H1 (cell line): ENCODE measurements around the gene TRIM58. TPM values are rescaled to one million over a fixed set of nuclear protein-coding genes. Genes with fewer than 3 reads are reported as not detected.

Experiments used
- BCL11A ChIP-seq, 2 experiments: IDR thresholded peaks; one replicate each; pipeline ENCODE4 v1.6.1; 2011; ENCODE audit warnings: low read depth in 2 of 2, low read length in 2 of 2, mild to moderate bottlenecking in 2 of 2
- CBX8 ChIP-seq: fragments of 300-800, 300-1000 bp; sonication (generic); IDR thresholded peaks from 2 replicates; pipeline ENCODE4 v1.7.1; 2016; ENCODE audit warnings: low read depth, low read length, borderline replicate concordance
- GABPA ChIP-seq: IDR thresholded peaks from 2 replicates; pipeline ENCODE4 v1.6.1; 2011; ENCODE audit warnings: mild to moderate bottlenecking, low read length, moderate library complexity, borderline replicate concordance; ENCODE audit not compliant: insufficient read depth
- POU5F1 ChIP-seq: IDR thresholded peaks from 2 replicates; pipeline ENCODE4 v1.6.1; 2011; ENCODE audit warnings: low read depth, mild to moderate bottlenecking, low read length, moderate library complexity
- SIN3A ChIP-seq, 2 experiments: IDR thresholded peaks in 1 of 2; conservative IDR thresholded peaks in 1 of 2; 2 replicates each; pipeline ENCODE4 v1.6.1; 2011 to 2012; ENCODE audit warnings: low read length in 2 of 2, improper control_type of control experiment in 1 of 2, low read depth in 1 of 2, mild to moderate bottlenecking in 1 of 2
- polyA plus RNA-seq, 7 experiments: library from polyadenylated mRNA; depleted of rRNA in 3 of 7; stranded (reverse) in 5 of 7; unstranded in 2 of 7; fragments of >200 nt in 5 of 7; fragments of 200-250 nt in 2 of 7; gene quantifications; 1 replicate in 5 of 7; 2 replicates in 1 of 7; 4 replicates in 1 of 7; pipeline versions ENCODE4 v1.2.1 to v1.2.3, GENCODE V29; 2011 to 2013; ENCODE audit warnings: missing spikeins in 2 of 7, mixed read lengths in 2 of 7
- total RNA-seq: library from RNA; stranded (reverse); fragmentation: NEBNext Ultra II Directional; extraction: Animal tissue kit (Norgen Biotek cat#: 25700); gene quantifications from 2 replicates; pipeline ENCODE4 v1.2.1, GENCODE V29; 2021
- TF ChIP-seq, protein P1 (sequence below): fragments of 300-600 bp; sonication (generic); IDR thresholded peaks from 2 replicates; pipeline ENCODE4 v1.7.1; 2012; ENCODE audit warnings: low read length, moderate library complexity, mild to moderate bottlenecking, inconsistent platforms; ENCODE audit not compliant: insufficient replicate concordance

TRIM58 gene
- total and polyA plus RNA-seq, 2 of the 8 experiments (the other 6 are each of a cell fraction or from before 2014, with no cell fraction given): 2.8 TPM; not detected in 1

DNA sequence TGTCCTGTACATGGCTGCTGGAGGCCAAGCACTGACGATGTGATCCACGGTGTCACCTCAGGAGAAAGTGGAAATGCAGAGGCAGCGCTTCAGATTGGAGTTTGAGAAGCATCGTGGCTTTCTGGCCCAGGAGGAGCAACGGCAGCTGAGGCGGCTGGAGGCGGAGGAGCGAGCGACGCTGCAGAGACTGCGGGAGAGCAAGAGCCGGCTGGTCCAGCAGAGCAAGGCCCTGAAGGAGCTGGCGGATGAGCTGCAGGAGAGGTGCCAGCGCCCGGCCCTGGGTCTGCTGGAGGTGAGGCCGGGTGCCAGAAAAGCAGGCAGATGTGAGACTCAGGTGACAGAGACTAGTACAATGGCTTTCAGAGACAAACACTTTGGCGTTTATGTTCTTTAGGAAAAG, 7.7 kb downstream of the TRIM58 start (continued):
- TF ChIP-seq, protein P1, sequence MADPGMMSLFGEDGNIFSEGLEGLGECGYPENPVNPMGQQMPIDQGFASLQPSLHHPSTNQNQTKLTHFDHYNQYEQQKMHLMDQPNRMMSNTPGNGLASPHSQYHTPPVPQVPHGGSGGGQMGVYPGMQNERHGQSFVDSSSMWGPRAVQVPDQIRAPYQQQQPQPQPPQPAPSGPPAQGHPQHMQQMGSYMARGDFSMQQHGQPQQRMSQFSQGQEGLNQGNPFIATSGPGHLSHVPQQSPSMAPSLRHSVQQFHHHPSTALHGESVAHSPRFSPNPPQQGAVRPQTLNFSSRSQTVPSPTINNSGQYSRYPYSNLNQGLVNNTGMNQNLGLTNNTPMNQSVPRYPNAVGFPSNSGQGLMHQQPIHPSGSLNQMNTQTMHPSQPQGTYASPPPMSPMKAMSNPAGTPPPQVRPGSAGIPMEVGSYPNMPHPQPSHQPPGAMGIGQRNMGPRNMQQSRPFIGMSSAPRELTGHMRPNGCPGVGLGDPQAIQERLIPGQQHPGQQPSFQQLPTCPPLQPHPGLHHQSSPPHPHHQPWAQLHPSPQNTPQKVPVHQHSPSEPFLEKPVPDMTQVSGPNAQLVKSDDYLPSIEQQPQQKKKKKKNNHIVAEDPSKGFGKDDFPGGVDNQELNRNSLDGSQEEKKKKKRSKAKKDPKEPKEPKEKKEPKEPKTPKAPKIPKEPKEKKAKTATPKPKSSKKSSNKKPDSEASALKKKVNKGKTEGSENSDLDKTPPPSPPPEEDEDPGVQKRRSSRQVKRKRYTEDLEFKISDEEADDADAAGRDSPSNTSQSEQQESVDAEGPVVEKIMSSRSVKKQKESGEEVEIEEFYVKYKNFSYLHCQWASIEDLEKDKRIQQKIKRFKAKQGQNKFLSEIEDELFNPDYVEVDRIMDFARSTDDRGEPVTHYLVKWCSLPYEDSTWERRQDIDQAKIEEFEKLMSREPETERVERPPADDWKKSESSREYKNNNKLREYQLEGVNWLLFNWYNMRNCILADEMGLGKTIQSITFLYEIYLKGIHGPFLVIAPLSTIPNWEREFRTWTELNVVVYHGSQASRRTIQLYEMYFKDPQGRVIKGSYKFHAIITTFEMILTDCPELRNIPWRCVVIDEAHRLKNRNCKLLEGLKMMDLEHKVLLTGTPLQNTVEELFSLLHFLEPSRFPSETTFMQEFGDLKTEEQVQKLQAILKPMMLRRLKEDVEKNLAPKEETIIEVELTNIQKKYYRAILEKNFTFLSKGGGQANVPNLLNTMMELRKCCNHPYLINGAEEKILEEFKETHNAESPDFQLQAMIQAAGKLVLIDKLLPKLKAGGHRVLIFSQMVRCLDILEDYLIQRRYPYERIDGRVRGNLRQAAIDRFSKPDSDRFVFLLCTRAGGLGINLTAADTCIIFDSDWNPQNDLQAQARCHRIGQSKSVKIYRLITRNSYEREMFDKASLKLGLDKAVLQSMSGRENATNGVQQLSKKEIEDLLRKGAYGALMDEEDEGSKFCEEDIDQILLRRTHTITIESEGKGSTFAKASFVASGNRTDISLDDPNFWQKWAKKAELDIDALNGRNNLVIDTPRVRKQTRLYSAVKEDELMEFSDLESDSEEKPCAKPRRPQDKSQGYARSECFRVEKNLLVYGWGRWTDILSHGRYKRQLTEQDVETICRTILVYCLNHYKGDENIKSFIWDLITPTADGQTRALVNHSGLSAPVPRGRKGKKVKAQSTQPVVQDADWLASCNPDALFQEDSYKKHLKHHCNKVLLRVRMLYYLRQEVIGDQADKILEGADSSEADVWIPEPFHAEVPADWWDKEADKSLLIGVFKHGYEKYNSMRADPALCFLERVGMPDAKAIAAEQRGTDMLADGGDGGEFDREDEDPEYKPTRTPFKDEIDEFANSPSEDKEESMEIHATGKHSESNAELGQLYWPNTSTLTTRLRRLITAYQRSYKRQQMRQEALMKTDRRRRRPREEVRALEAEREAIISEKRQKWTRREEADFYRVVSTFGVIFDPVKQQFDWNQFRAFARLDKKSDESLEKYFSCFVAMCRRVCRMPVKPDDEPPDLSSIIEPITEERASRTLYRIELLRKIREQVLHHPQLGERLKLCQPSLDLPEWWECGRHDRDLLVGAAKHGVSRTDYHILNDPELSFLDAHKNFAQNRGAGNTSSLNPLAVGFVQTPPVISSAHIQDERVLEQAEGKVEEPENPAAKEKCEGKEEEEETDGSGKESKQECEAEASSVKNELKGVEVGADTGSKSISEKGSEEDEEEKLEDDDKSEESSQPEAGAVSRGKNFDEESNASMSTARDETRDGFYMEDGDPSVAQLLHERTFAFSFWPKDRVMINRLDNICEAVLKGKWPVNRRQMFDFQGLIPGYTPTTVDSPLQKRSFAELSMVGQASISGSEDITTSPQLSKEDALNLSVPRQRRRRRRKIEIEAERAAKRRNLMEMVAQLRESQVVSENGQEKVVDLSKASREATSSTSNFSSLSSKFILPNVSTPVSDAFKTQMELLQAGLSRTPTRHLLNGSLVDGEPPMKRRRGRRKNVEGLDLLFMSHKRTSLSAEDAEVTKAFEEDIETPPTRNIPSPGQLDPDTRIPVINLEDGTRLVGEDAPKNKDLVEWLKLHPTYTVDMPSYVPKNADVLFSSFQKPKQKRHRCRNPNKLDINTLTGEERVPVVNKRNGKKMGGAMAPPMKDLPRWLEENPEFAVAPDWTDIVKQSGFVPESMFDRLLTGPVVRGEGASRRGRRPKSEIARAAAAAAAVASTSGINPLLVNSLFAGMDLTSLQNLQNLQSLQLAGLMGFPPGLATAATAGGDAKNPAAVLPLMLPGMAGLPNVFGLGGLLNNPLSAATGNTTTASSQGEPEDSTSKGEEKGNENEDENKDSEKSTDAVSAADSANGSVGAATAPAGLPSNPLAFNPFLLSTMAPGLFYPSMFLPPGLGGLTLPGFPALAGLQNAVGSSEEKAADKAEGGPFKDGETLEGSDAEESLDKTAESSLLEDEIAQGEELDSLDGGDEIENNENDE: no peak
- TF ChIP-seq BCL11A (IDR thresholded peaks at IDR 0.05; ENCODE audit: low read depth in 2 of 2, low read length in 2 of 2) (no peak), POU5F1 (no peak), GABPA (no peak), CBX8 (no peak), SIN3A (conservative IDR thresholded peaks at IDR 0.05 in 1 of 2, IDR thresholded peaks at IDR 0.05 in 1 of 2; ENCODE audit: low read depth in 1 of 2, low read length in 2 of 2) (no peak)
